Activated CD8-positive, alpha-beta memory T cell treated with anti-CD3 and anti-CD28 coated beads, Interleukin-2, amount 50 U/mL, for 4 hours (primary cell): Measurements from ENCODE around the gene EPHA6.

Experiments
- DNase-seq: peaks from one replicate; pipeline ENCODE4 v3.0.0-alpha.2; 2020

The EPHA6 gene

GRCh38 chr3:97293596-97294131, 479.3 kb downstream of the EPHA6 start:
- no peak for DNase-seq

- no peak for DNase-seq
These were observed 482.6 kb downstream of the EPHA6 start for GRCh38 chr3:97297032-97297431.

GRCh38 chr3:97301114-97301513, 486.7 kb downstream of the EPHA6 start:
- DNase-seq, result no peak

GRCh38 chr3:97306226-97306625, 491.8 kb downstream of the EPHA6 start:
- no peak for DNase-seq

GRCh38 chr3:97338375-97338774, 524.0 kb downstream of the EPHA6 start:
- DNase-seq, result no peak

- DNase-seq, result no peak
These were observed 526.5 kb downstream of the EPHA6 start for GRCh38 chr3:97340940-97341339.

GRCh38 chr3:97347780-97348179, 533.4 kb downstream of the EPHA6 start:
- DNase-seq, result no peak

GRCh38 chr3:97350971-97351370, 536.6 kb downstream of the EPHA6 start:
- DNase-seq, result no peak

GRCh38 chr3:97353176-97353575, 538.8 kb downstream of the EPHA6 start:
- no peak for DNase-seq

- no peak for DNase-seq
These were observed 545.6 kb downstream of the EPHA6 start for GRCh38 chr3:97359977-97360376.

- DNase-seq, result no peak
These were observed 546.4 kb downstream of the EPHA6 start for GRCh38 chr3:97360804-97361203.

- no peak for DNase-seq
These were observed 570.2 kb downstream of the EPHA6 start for GRCh38 chr3:97384583-97384982.

GRCh38 chr3:97388774-97389173, 574.4 kb downstream of the EPHA6 start:
- no peak for DNase-seq

GRCh38 chr3:97389936-97390335, 575.5 kb downstream of the EPHA6 start:
- no peak for DNase-seq

- no peak for DNase-seq
These were observed 576.8 kb downstream of the EPHA6 start for GRCh38 chr3:97391167-97391566.

- DNase-seq, result no peak
These were observed 595.2 kb downstream of the EPHA6 start for GRCh38 chr3:97409612-97410011.

- DNase-seq, result no peak
These were observed 607.2 kb downstream of the EPHA6 start for GRCh38 chr3:97421565-97421964.

GRCh38 chr3:97425002-97425401, 610.6 kb downstream of the EPHA6 start:
- DNase-seq, result no peak

- no peak for DNase-seq
These were observed 616.2 kb downstream of the EPHA6 start for GRCh38 chr3:97430601-97431000.

- no peak for DNase-seq
These were observed 618.5 kb downstream of the EPHA6 start for GRCh38 chr3:97432914-97433313.

- DNase-seq, result no peak
These were observed 623.7 kb downstream of the EPHA6 start for GRCh38 chr3:97438131-97438530.

- DNase-seq, result no peak
These were observed 625.0 kb downstream of the EPHA6 start for GRCh38 chr3:97439373-97439772.

GRCh38 chr3:97464035-97464434, 649.6 kb downstream of the EPHA6 start:
- no peak for DNase-seq

- no peak for DNase-seq
These were observed 656.1 kb downstream of the EPHA6 start for GRCh38 chr3:97470481-97470880.

GRCh38 chr3:97479740-97480139, 665.3 kb downstream of the EPHA6 start:
- no peak for DNase-seq
